Kidney epithelial cell (primary cell): ENCODE measurements around the gene ARHGEF10L. TPM values are rescaled to one million over a fixed set of nuclear protein-coding genes. Genes with fewer than 3 reads are reported as not detected.
A peak's percentile ranks its signal among the peaks of the same experiment; 100 is the strongest.

Experiments used
- DNase-seq: peaks from one replicate; pipeline ENCODE4 v3.0.0-alpha.2; 2010; ENCODE audit warnings: low read depth
- H3K27me3 ChIP-seq: 2 replicates; pipeline ENCODE4 v1.6.0; 2011; ENCODE audit warnings: low read length; ENCODE audit not compliant: control insufficient read depth, insufficient read depth
- H3K36me3 ChIP-seq: 2 replicates; pipeline ENCODE4 v1.5.1; 2011; ENCODE audit warnings: low read length; ENCODE audit not compliant: control insufficient read depth, insufficient read depth
- H3K4me3 ChIP-seq: 2 replicates; pipeline ENCODE4 v1.5.1; 2011; ENCODE audit warnings: low read depth, mild to moderate bottlenecking, control low read depth, low read length
- total RNA-seq: library from RNA; depleted of rRNA; stranded (reverse); fragments of >200 nt; gene quantifications from 2 replicates; pipeline ENCODE4 v1.2.3, GENCODE V29; 2015
- TF ChIP-seq, protein P1 (sequence below): IDR thresholded peaks from 2 replicates; pipeline ENCODE4 v1.5.1; 2011; ENCODE audit warnings: mild to moderate bottlenecking, moderate library complexity, low read length, control low read depth, inconsistent platforms; ENCODE audit not compliant: insufficient read depth, poor library complexity, severe bottlenecking

Gene ARHGEF10L
- total RNA-seq, 1 donor from 2014 or later: 23.5 TPM

DNA sequence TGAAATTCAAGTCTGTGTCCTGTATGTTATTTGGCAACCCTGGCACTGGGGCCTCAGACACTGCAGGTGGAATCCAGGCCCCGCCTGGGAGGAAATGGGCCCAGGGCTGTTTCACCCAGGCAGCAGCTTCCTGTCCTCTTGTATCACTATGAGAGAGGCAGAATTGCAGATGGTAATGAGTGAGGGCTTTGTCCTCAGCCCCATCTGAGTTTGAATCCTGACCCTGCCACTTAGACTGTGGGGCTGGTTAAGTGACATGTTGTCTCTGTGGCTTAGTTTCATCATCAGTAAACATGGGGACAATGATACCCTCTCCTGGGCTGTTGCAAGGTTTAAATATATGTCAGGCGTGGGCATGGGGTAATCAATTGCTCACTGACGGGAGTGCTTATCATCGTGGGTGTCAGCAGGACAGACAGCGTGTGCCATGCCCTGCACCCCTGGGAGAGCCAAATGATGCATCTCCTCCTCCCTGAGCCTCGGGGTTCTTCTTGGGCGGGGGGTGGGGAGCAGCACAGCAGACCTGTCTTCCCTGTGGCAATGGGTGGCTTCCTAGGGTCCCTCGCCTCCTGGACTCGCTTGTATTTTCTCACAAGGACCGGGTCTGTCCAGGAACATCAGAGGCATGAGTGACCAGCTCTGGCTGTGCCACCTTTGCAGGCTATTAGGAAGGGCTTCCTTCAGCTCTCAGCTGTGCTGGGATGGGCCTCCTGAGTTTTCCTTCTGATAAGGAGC lies 42.1 kb downstream of the ARHGEF10L start:
- no peak for DNase-seq
- no peak overlapping the region for H3K4me3 ChIP-seq
- H3K36me3 ChIP-seq: no peaks in the 10 kb centered on the region
- TF ChIP-seq, protein P1, sequence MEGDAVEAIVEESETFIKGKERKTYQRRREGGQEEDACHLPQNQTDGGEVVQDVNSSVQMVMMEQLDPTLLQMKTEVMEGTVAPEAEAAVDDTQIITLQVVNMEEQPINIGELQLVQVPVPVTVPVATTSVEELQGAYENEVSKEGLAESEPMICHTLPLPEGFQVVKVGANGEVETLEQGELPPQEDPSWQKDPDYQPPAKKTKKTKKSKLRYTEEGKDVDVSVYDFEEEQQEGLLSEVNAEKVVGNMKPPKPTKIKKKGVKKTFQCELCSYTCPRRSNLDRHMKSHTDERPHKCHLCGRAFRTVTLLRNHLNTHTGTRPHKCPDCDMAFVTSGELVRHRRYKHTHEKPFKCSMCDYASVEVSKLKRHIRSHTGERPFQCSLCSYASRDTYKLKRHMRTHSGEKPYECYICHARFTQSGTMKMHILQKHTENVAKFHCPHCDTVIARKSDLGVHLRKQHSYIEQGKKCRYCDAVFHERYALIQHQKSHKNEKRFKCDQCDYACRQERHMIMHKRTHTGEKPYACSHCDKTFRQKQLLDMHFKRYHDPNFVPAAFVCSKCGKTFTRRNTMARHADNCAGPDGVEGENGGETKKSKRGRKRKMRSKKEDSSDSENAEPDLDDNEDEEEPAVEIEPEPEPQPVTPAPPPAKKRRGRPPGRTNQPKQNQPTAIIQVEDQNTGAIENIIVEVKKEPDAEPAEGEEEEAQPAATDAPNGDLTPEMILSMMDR: no peak
- no peaks in the 10 kb centered on the region for H3K27me3 ChIP-seq

DNA sequence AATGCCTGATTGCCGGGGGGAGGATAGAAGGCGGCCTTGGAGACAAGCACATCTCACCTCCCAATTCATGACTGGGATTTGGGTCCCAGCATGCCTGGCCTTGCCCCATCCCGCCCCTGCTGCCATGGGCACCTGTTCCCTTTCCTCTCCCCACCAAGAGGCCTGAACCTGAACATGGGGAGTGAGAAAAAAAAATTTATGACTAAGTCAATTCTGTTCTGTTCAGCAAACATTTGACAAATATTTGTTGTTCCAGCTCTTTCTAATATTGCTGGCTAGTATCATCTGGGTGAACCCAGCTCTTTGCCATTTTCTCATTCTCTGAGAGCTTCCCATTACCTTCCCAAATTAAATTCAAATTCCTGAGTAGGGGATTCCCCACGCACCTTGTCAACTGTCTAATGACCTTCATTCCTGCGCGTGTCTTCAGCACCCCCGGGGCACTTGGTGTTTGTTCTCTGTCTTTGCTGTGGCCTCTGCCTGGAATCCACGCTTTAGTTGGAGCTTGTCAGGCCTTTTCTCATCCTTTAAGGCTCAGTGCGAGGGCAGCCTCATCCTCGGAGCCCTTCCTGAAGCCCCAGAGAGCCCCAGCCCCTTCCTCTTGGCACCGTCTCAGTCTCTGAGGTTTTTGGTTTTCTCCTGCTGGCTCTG lies 42.8 kb downstream of the ARHGEF10L start:
- H3K36me3 ChIP-seq: no peaks in the 10 kb centered on the region
- H3K27me3 ChIP-seq: no peaks in the 10 kb centered on the region
- TF ChIP-seq, protein P1: no peak
- H3K4me3 ChIP-seq: no peak overlapping the region
- DNase-seq: no peak

DNA sequence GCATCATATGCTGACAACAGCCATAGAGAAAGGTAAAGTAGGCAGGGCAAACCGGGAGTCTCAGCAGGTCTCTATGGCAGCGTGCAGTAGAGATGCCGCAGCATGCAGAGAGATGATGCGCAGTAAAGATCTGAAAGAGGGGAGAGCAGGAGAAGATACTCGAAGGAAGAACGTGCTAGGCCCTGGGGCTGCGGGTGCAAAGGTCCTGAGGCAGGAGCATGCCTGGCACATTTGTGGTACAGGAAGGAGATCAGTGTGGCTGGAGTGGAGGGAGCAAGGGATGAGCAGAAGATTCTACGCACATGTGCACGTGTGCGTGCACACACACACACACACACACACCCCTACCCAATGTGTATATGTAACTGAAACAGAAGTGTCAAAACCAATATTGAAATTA lies 45.0 kb downstream of the ARHGEF10L start:
- no peaks in the 10 kb centered on the region for H3K27me3 ChIP-seq

GRCh38 chr1:17585266-17585987 lies 45.9 kb downstream of the ARHGEF10L start:
- TF ChIP-seq, protein P1: no peak
- no peaks in the 10 kb centered on the region for H3K27me3 ChIP-seq
- DNase-seq: no peak
- no peaks in the 10 kb centered on the region for H3K36me3 ChIP-seq
- no peak overlapping the region for H3K4me3 ChIP-seq

More for the DNA sequence above, 45.0 kb downstream of the ARHGEF10L start:
- Histone ChIP-seq H3K4me3 (no peak overlapping the region), H3K36me3 (no peaks in the 10 kb centered on the region)
- no peak for DNase-seq
- TF ChIP-seq, protein P1: no peak

- TF ChIP-seq, protein P1: no peak
- DNase-seq: peak; percentile 70
- no peaks in the 10 kb centered on the region for H3K27me3 ChIP-seq
Measured at GRCh38 chr1:17586172-17586964, 46.9 kb downstream of the ARHGEF10L start.

More at GRCh38 chr1:17586172-17586964, 46.9 kb downstream of the ARHGEF10L start:
- Histone ChIP-seq H3K4me3 (no peak overlapping the region), H3K36me3 (no peaks in the 10 kb centered on the region)
